Cardiac septum (tissue), 1 donor: ENCODE results near the gene MAML3. TPM values are rescaled to one million over a fixed set of nuclear protein-coding genes. Genes with fewer than 3 reads are reported as not detected.

Source experiments
- DNase-seq: peaks from one replicate; pipeline ENCODE4 v3.0.0-alpha.2; 2020; ENCODE audit warnings: low spot score
- intact Hi-C: fragments of 100-400 bp; cut with DNase I; formaldehyde crosslinking; loops from one replicate; pipeline ENCODE4 v1.14.0; 2022
- total RNA-seq: library from RNA; stranded (reverse); fragmentation: NEBNext Ultra II Directional; extraction: Animal tissue kit (Norgen Biotek cat#: 25700); gene quantifications from one replicate; pipeline ENCODE4 v1.2.1, GENCODE V29; 2021
- donor health status: DM: no; HTN: no; CAD: no.

The MAML3 gene
- total RNA-seq, 1 donor from 2014 or later: 4.1 TPM

GRCh38 chr4:139921429-139922184 is 232.4 kb downstream of the MAML3 start:
- intact Hi-C loops: loop anchor here (5.0 kb wide), 4 partner anchors 66 to 316 kb away; no protein-coding TSS in a partner anchor
- no peak for DNase-seq

GRCh38 chr4:139920486-139921002 is 233.4 kb downstream of the MAML3 start:
- DNase-seq: no peak
- intact Hi-C loops: loop anchor here (5.0 kb wide), 4 partner anchors 67 to 317 kb away; no protein-coding TSS in a partner anchor

GRCh38 chr4:139919521-139919920 is 234.5 kb downstream of the MAML3 start:
- no peak for DNase-seq
- intact Hi-C loops: loop anchor here (5.0 kb wide), 2 partner anchors 128 to 233 kb away; partner anchors contain the start of gene MAML3

- DNase-seq: no peak
- intact Hi-C loops: loop anchor here (5.0 kb wide), 2 partner anchors 128 to 233 kb away; partner anchors contain the start of gene MAML3
Observed at GRCh38 chr4:139919004-139919403, 235.0 kb downstream of the MAML3 start.

- DNase-seq: no peak
- intact Hi-C loops: loop anchor here (5.0 kb wide), 2 partner anchors 129 to 234 kb away; partner anchors contain the start of gene MAML3
Observed at GRCh38 chr4:139918591-139918990, 235.4 kb downstream of the MAML3 start.

- intact Hi-C loops: loop anchor here (5.0 kb wide), 2 partner anchors 129 to 234 kb away; partner anchors contain the start of gene MAML3
Observed at GRCh38 chr4:139917896-139918295, 236.1 kb downstream of the MAML3 start.

GRCh38 chr4:139916041-139916440 is 237.9 kb downstream of the MAML3 start:
- intact Hi-C loops: loop anchor here (5.0 kb wide), 2 partner anchors 131 to 236 kb away; partner anchors contain the start of gene MAML3
- no peak for DNase-seq

More at GRCh38 chr4:139917896-139918295, 236.1 kb downstream of the MAML3 start:
- DNase-seq: no peak

GRCh38 chr4:139915037-139915436 is 238.9 kb downstream of the MAML3 start:
- intact Hi-C loops: loop anchor here (5.0 kb wide), 2 partner anchors 132 to 237 kb away; partner anchors contain the start of gene MAML3
- DNase-seq: no peak

GRCh38 chr4:139913995-139914598 is 239.9 kb downstream of the MAML3 start:
- DNase-seq: no peak
- intact Hi-C loops: no loop called here

GRCh38 chr4:139913398-139913990 is 240.5 kb downstream of the MAML3 start:
- intact Hi-C loops: no loop called here
- no peak for DNase-seq

GRCh38 chr4:139912445-139912844 is 241.5 kb downstream of the MAML3 start:
- intact Hi-C loops: no loop called here
- DNase-seq: no peak

- intact Hi-C loops: no loop called here
Observed at GRCh38 chr4:139910106-139910505, 243.9 kb downstream of the MAML3 start.

GRCh38 chr4:139908636-139909437 is 245.1 kb downstream of the MAML3 start:
- DNase-seq: no peak
- intact Hi-C loops: no loop called here

More at GRCh38 chr4:139910106-139910505, 243.9 kb downstream of the MAML3 start:
- no peak for DNase-seq

- DNase-seq: no peak
Observed at GRCh38 chr4:139907001-139907809, 246.8 kb downstream of the MAML3 start.

GRCh38 chr4:139905489-139905888 is 248.5 kb downstream of the MAML3 start:
- intact Hi-C loops: no loop called here
- no peak for DNase-seq

More at GRCh38 chr4:139907001-139907809, 246.8 kb downstream of the MAML3 start:
- intact Hi-C loops: no loop called here

- intact Hi-C loops: no loop called here
- no peak for DNase-seq
Observed at GRCh38 chr4:139904406-139904805, 249.6 kb downstream of the MAML3 start.

GRCh38 chr4:139903845-139904244 is 250.1 kb downstream of the MAML3 start:
- intact Hi-C loops: no loop called here
- no peak for DNase-seq
